MCF 10A (cell line): ENCODE data around the gene CAMK2G. TPM values are rescaled to one million over a fixed set of nuclear protein-coding genes. Genes with fewer than 3 reads are reported as not detected.

Experiments used
- BruUV-seq: library from RNA; stranded (reverse); fragments of 400-500 nt; replicated peaks from 2 replicates; lab custom pipeline; 2021; lab: Mats Ljungman, UMichigan
- CTCF ChIA-PET: fragments of 300-600 bp; sonication (Branson Sonifier 250); formaldehyde crosslinking; extraction: SDS; loops from one replicate; lab custom pipeline; 2021; ENCODE audit warnings: antibody characterized with exemption, inconsistent platforms; lab: Yijun Ruan, JAX
- POLR2A ChIA-PET: fragments of 300-600, 350-650 bp; sonication (Branson Sonifier 250); formaldehyde crosslinking; extraction: SDS; loops from one replicate; lab custom pipeline; 2020; ENCODE audit warnings: antibody characterized with exemption, inconsistent platforms; lab: Yijun Ruan, JAX
- DNase-seq: peaks from one replicate; pipeline ENCODE4 v3.0.0-alpha.2; 2018; ENCODE audit not compliant: unreplicated experiment
- H3K27ac Mint-ChIP-seq: one replicate; pipeline ENCODE4 v1.8.0; 2022; ENCODE audit warnings: mild to moderate bottlenecking, low read depth, mixed read lengths; ENCODE audit not compliant: unreplicated experiment
- H3K27me3 Mint-ChIP-seq: one replicate; pipeline ENCODE4 v1.8.0; 2022; ENCODE audit warnings: mixed read lengths; ENCODE audit not compliant: insufficient read depth, unreplicated experiment
- H3K36me3 Mint-ChIP-seq: one replicate; pipeline ENCODE4 v1.8.0; 2022; ENCODE audit warnings: mild to moderate bottlenecking, moderate library complexity, mixed read lengths; ENCODE audit not compliant: insufficient read depth, unreplicated experiment
- H3K4me1 Mint-ChIP-seq: one replicate; pipeline ENCODE4 v1.8.0; 2022; ENCODE audit warnings: mixed read lengths; ENCODE audit not compliant: insufficient read depth, unreplicated experiment
- H3K4me3 Mint-ChIP-seq: one replicate; pipeline ENCODE4 v1.8.0; 2022; ENCODE audit warnings: mild to moderate bottlenecking, moderate library complexity, mixed read lengths; ENCODE audit not compliant: unreplicated experiment
- H3K9me3 Mint-ChIP-seq: one replicate; pipeline ENCODE4 v1.8.0; 2022; ENCODE audit warnings: mixed read lengths; ENCODE audit not compliant: unreplicated experiment
- intact Hi-C: fragments of 100-400 bp; cut with micrococcal nuclease; formaldehyde crosslinking; loops from 2 replicates; pipeline ENCODE4 v1.14.1; 2022
- total RNA-seq: library from RNA; stranded (reverse); gene quantifications from 2 replicates; pipeline ENCODE4 v1.2.3, GENCODE V29; 2022
- TF ChIP-seq, protein P1 (sequence below): fragments of 200-600 bp; IDR thresholded peaks from one replicate; pipeline ENCODE4 v1.8.0; 2022; ENCODE audit warnings: antibody characterized with exemption, mild to moderate bottlenecking; ENCODE audit not compliant: unreplicated experiment

CAMK2G gene
- total RNA-seq, 1 experiment from 2014 or later, result 10.9 TPM

DNA sequence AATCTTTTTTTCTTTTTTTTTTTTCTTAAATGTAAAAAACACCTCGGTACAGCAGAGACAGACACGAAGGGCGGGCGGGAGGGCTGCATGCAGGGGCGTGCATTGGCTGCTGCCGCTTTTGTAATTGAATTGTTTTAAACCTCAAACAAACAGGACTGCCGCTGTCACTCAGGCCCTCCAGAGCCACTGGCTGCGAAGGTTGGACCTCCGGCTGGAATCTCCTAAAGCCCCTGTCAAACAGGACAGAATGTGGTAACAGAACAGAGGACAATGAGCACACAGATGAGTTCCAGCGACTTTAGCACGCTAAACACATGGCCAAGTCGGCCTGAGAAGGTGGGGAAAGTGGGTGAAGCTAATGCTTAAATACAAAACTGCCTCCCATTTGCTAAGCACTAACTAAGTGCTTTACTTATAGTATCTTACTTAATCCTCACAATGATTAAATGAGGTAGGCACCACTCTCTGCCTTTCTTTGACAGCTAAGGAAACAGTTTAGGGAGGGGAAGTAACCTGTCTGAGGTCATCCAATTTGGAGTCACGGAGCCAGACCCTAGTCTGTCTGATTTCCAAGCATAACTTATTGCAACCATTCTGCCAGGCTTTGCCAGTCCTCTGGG lies 60.0 kb downstream of the CAMK2G start:
- ChIA-PET POLR2A (interaction anchor here (0.8 to 1.0 kb wide), 2 partner anchors 11 to 84 kb away, joined by 3 to 4 read pairs; no protein-coding TSS in a partner anchor), CTCF (interaction anchor here (0.6 to 1.0 kb wide), 4 partner anchors 16 to 334 kb away, joined by 3 to 7 read pairs (median 3); no protein-coding TSS in a partner anchor)
- Mint-ChIP-seq H3K36me3 (peaks cover 16% of the 10 kb centered on the region), H3K27ac (no peak overlapping the region), H3K9me3 (no peaks in the 10 kb centered on the region), H3K27me3 (no peaks in the 10 kb centered on the region), H3K4me3 (no peak overlapping the region), H3K4me1 (peaks cover 25% of the 10 kb centered on the region)
- TF ChIP-seq, protein P1, sequence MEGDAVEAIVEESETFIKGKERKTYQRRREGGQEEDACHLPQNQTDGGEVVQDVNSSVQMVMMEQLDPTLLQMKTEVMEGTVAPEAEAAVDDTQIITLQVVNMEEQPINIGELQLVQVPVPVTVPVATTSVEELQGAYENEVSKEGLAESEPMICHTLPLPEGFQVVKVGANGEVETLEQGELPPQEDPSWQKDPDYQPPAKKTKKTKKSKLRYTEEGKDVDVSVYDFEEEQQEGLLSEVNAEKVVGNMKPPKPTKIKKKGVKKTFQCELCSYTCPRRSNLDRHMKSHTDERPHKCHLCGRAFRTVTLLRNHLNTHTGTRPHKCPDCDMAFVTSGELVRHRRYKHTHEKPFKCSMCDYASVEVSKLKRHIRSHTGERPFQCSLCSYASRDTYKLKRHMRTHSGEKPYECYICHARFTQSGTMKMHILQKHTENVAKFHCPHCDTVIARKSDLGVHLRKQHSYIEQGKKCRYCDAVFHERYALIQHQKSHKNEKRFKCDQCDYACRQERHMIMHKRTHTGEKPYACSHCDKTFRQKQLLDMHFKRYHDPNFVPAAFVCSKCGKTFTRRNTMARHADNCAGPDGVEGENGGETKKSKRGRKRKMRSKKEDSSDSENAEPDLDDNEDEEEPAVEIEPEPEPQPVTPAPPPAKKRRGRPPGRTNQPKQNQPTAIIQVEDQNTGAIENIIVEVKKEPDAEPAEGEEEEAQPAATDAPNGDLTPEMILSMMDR, result no peak
- intact Hi-C loops, result no loop called here
- DNase-seq, result no peak
- BruUV-seq, result no TSS peak

DNA sequence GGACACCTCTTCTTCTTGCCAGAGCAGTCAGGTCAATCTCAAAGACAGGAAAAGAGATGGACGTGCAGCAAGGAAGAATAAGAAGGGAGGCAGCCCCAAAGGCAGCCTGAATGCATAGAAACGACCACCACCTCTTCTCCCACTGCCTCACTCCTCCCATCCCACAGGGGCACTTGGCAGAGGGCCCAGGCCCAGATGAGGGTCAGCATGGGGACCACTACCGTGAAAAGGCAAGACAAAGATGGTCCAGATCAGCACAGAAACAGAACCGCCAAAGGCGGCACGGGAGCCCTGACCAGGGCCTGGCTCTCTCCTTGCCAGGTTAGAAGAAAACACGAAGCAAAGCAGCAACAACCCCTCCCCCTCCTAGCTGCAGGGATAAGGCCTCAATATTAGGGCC lies 61.0 kb downstream of the CAMK2G start:
- no TSS peak for BruUV-seq

DNA sequence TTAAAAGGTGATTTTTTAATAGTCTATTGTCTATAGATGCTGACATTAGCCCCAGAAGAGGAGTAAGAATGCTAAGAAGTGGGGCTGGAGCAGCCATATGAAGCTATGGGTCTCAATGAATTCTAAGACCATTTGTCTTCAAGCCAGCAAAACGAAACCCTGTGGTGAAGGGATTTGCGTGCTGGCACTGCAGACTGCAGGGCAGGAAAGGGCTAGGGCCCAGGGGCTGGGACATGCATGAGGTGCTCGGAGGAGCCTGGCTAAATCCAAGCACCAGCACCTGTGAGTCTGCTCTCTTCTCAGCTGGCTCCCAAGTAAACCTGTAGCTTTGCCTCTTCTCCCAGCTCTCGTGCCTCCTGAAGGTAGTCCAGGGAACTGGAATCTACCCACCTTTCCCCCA lies 61.7 kb downstream of the CAMK2G start:
- no peak overlapping the region for H3K4me3 Mint-ChIP-seq
- H3K9me3 Mint-ChIP-seq, result no peaks in the 10 kb centered on the region
- DNase-seq, result no peak
- no TSS peak for BruUV-seq
- intact Hi-C loops, result no loop called here
- H3K27ac Mint-ChIP-seq, result no peak overlapping the region
- CTCF ChIA-PET, result interaction anchor here (0.6 to 1.0 kb wide), 3 partner anchors 22 to 126 kb away, joined by 3 to 4 read pairs (median 3); no protein-coding TSS in a partner anchor
- TF ChIP-seq, protein P1, result no peak
- POLR2A ChIA-PET, result interaction anchor here (0.6 to 1.5 kb wide), 7 partner anchors 9 to 71 kb away, joined by 3 to 8 read pairs (median 4); partner anchors contain the start of genes CHCHD1 and ZSWIM8
- peaks cover 14% of the 10 kb centered on the region for H3K4me1 Mint-ChIP-seq
- H3K36me3 Mint-ChIP-seq, result peaks cover 22% of the 10 kb centered on the region
- no peaks in the 10 kb centered on the region for H3K27me3 Mint-ChIP-seq

More for the DNA sequence above, 61.0 kb downstream of the CAMK2G start:
- Mint-ChIP-seq H3K27ac (no peak overlapping the region), H3K9me3 (no peaks in the 10 kb centered on the region), H3K4me3 (no peak overlapping the region), H3K36me3 (peaks cover 22% of the 10 kb centered on the region), H3K27me3 (no peaks in the 10 kb centered on the region), H3K4me1 (peaks cover 15% of the 10 kb centered on the region)
- ChIA-PET POLR2A (interaction anchor here (0.7 to 1.3 kb wide), 3 partner anchors 12 to 120 kb away, joined by 3 to 4 read pairs (median 3); no protein-coding TSS in a partner anchor), CTCF (no interaction called here)
- TF ChIP-seq, protein P1, result no peak
- intact Hi-C loops, result no loop called here
- DNase-seq, result no peak

DNA sequence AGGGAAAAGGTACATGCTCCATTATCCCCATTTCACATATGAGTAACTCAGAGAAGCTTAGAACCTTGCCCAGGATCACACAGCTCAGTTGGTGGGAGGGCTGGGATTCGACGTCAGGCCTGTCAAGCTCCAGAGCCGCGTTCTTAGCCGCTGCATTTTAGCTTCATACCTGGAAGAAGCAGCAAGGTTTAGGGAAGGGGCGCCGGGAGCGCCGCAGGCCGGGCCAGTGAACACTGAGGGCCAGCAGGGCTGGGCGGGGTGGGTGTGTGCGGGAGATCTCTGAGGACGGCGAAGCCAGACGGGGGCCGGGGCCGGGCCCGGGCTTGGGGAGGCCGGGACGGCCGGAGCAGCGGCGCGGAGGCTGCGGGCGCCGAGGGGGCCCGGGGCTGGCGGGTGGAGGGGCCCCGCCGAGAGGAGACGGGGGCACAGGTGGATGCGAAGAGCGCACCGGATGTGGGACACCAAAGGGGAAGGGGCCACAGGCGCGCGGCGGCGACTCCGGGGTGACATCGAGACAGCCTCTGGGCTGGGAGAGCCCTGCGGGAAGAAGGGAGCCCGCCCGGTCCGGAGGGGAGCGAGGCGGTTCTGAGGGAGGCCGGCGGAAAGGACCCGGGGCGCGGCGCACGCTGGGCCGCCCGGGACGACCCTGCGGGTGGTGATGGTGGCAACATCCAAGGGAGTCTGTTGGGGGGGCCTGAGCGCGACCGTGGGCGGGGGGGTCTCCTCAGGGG lies 63.5 kb downstream of the CAMK2G start:
- TF ChIP-seq, protein P1, result no peak
- BruUV-seq, result no TSS peak
- DNase-seq, result no peak
- H3K4me3 Mint-ChIP-seq, result peak overlapping the region; percentile 72
- ChIA-PET POLR2A (interaction anchor here (0.6 to 2.8 kb wide), 13 partner anchors 8 to 122 kb away, joined by 3 to 53 read pairs (median 5); partner anchors contain the start of genes CHCHD1 and ZSWIM8), CTCF (interaction anchor here (1.9 kb wide), 1 partner anchor 129 kb away, joined by 7 read pairs; no protein-coding TSS in a partner anchor)
- no peaks in the 10 kb centered on the region for H3K9me3 Mint-ChIP-seq
- no peaks in the 10 kb centered on the region for H3K27me3 Mint-ChIP-seq
- peak overlapping the region; percentile 19 for H3K27ac Mint-ChIP-seq
- peaks cover 32% of the 10 kb centered on the region for H3K36me3 Mint-ChIP-seq
- peaks cover 14% of the 10 kb centered on the region for H3K4me1 Mint-ChIP-seq
- intact Hi-C loops, result loop anchor here (2.0 kb wide), 1 partner anchor 68 kb away; no protein-coding TSS in a partner anchor
